MM.1S (cell line): Measurements from ENCODE around the gene CXCL6.

Experiments used
- DNase-seq: peaks from one replicate; pipeline ENCODE4 v3.0.0-alpha.2; 2015
- H2AFZ ChIP-seq: fragments of 300-600 bp; sonication (generic); 2 replicates; pipeline ENCODE4 v1.6.0; 2016; ENCODE audit warnings: antibody characterized with exemption, low read length
- H3F3A ChIP-seq: fragments of 300-600 bp; sonication (generic); 2 replicates; pipeline ENCODE4 v1.6.1; 2016; ENCODE audit warnings: mild to moderate bottlenecking, antibody characterized with exemption, low read length, moderate library complexity, mixed read lengths; ENCODE audit not compliant: insufficient read depth
- H3K27ac ChIP-seq: fragments of 300-600 bp; sonication (generic); 2 replicates; pipeline ENCODE4 v1.5.1; 2016; ENCODE audit warnings: mild to moderate bottlenecking, low read length
- H3K27me3 ChIP-seq: fragments of 300-600 bp; sonication (generic); replicated peaks from 2 replicates; pipeline ENCODE4 v1.6.0; 2016; ENCODE audit warnings: low read length; ENCODE audit not compliant: insufficient read depth
- H3K36me3 ChIP-seq: fragments of 300-600 bp; sonication (generic); replicated peaks from 2 replicates; pipeline ENCODE4 v1.6.1; 2016; ENCODE audit warnings: mild to moderate bottlenecking, low read length, mixed read lengths; ENCODE audit not compliant: insufficient read depth
- H3K4me1 ChIP-seq: fragments of 300-600 bp; sonication (generic); 2 replicates; pipeline ENCODE4 v1.6.1; 2016; ENCODE audit warnings: low read length, mixed read lengths
- H3K4me2 ChIP-seq: fragments of 300-600 bp; sonication (generic); 2 replicates; pipeline ENCODE4 v1.6.0; 2016; ENCODE audit warnings: low read depth, low read length
- H3K4me3 ChIP-seq: fragments of 300-600 bp; sonication (generic); 2 replicates; pipeline ENCODE4 v1.5.1; 2016; ENCODE audit warnings: low read length, mixed read lengths
- H3K79me2 ChIP-seq: fragments of 300-600 bp; sonication (generic); 2 replicates; pipeline ENCODE4 v1.6.1; 2016; ENCODE audit warnings: mixed run types, low read length, mixed read lengths
- H3K9ac ChIP-seq: fragments of 300-600 bp; sonication (generic); 2 replicates; pipeline ENCODE4 v1.6.1; 2016; ENCODE audit warnings: low read length, mixed read lengths
- H3K9me2 ChIP-seq: fragments of 300-600 bp; sonication (generic); replicated peaks from 2 replicates; pipeline ENCODE4 v1.6.1; 2016; ENCODE audit warnings: mild to moderate bottlenecking, low read length, mixed read lengths; ENCODE audit not compliant: insufficient read depth
- H3K9me3 ChIP-seq: fragments of 300-600 bp; sonication (generic); replicated peaks from 2 replicates; pipeline ENCODE4 v1.6.1; 2016; ENCODE audit warnings: mild to moderate bottlenecking, low read length, mixed read lengths; ENCODE audit not compliant: insufficient read depth
- H4K20me1 ChIP-seq: fragments of 300-600 bp; sonication (generic); 2 replicates; pipeline ENCODE4 v1.6.1; 2016; ENCODE audit warnings: mild to moderate bottlenecking, low read length, moderate library complexity, mixed read lengths; ENCODE audit not compliant: insufficient read depth
- CTCF ChIP-seq: fragments of 300-600 bp; sonication (generic); IDR thresholded peaks from 2 replicates; pipeline ENCODE4 v1.5.1; 2016; ENCODE audit warnings: antibody characterized with exemption, low read length, mixed read lengths
- EZH2 ChIP-seq: fragments of 300-600 bp; sonication (generic); optimal IDR thresholded peaks from 2 replicates; pipeline ENCODE3; 2017; ENCODE audit warnings: low read depth, mild to moderate bottlenecking, antibody characterized with exemption, low read length, mixed read lengths
- EZH2phosphoT487 ChIP-seq: fragments of 300-600 bp; sonication (generic); IDR thresholded peaks from 2 replicates; pipeline ENCODE4 v1.6.1; 2018; ENCODE audit warnings: antibody characterized with exemption, low read length

Gene CXCL6

GRCh38 chr4:73842696-73843095 is 6.2 kb downstream of the CXCL6 start:
- no peak overlapping the region for H3K4me2 ChIP-seq
- H3K79me2 ChIP-seq: no peaks in the 10 kb centered on the region
- no peak for DNase-seq
- H3K9me2 ChIP-seq: no peaks in the 10 kb centered on the region
- H3K9me3 ChIP-seq: no peaks in the 10 kb centered on the region
- TF ChIP-seq EZH2phosphoT487 (no peak), CTCF (no peak), EZH2 (no peak)
- H3K4me3 ChIP-seq: no peak overlapping the region
- H3K27ac ChIP-seq: no peak overlapping the region
- H3K9ac ChIP-seq: no peak overlapping the region
- no peaks in the 10 kb centered on the region for H3K36me3 ChIP-seq
- no peaks in the 10 kb centered on the region for H4K20me1 ChIP-seq
- H3K4me1 ChIP-seq: no peaks in the 10 kb centered on the region
- H3F3A ChIP-seq: no peaks in the 10 kb centered on the region
- no peak overlapping the region for H2AFZ ChIP-seq
- no peaks in the 10 kb centered on the region for H3K27me3 ChIP-seq

GRCh38 chr4:73843369-73843768 is 6.9 kb downstream of the CXCL6 start:
- no peak overlapping the region for H3K4me2 ChIP-seq
- no peak for DNase-seq
- no peak overlapping the region for H3K9ac ChIP-seq
- H4K20me1 ChIP-seq: no peaks in the 10 kb centered on the region
- H3K4me3 ChIP-seq: no peak overlapping the region
- H3K36me3 ChIP-seq: no peaks in the 10 kb centered on the region
- no peaks in the 10 kb centered on the region for H3K27me3 ChIP-seq
- H3K4me1 ChIP-seq: no peaks in the 10 kb centered on the region
- no peak overlapping the region for H3K27ac ChIP-seq
- no peaks in the 10 kb centered on the region for H3K9me3 ChIP-seq
- H3K79me2 ChIP-seq: no peaks in the 10 kb centered on the region
- H2AFZ ChIP-seq: no peak overlapping the region
- H3F3A ChIP-seq: no peaks in the 10 kb centered on the region
- no peak for TF ChIP-seq CTCF
- no peak for TF ChIP-seq EZH2phosphoT487
- no peak for TF ChIP-seq EZH2
- no peaks in the 10 kb centered on the region for H3K9me2 ChIP-seq

- H3F3A ChIP-seq: no peaks in the 10 kb centered on the region
- no peak overlapping the region for H2AFZ ChIP-seq
- no peaks in the 10 kb centered on the region for H3K9me2 ChIP-seq
- H3K9ac ChIP-seq: no peak overlapping the region
- H3K27ac ChIP-seq: no peak overlapping the region
- DNase-seq: no peak
- TF ChIP-seq EZH2phosphoT487: no peak
- no peak for TF ChIP-seq EZH2
- no peak for TF ChIP-seq CTCF
- H3K4me3 ChIP-seq: no peak overlapping the region
- H3K79me2 ChIP-seq: no peaks in the 10 kb centered on the region
- H3K27me3 ChIP-seq: no peaks in the 10 kb centered on the region
- H3K4me1 ChIP-seq: no peaks in the 10 kb centered on the region
- no peaks in the 10 kb centered on the region for H3K36me3 ChIP-seq
- no peaks in the 10 kb centered on the region for H4K20me1 ChIP-seq
- no peak overlapping the region for H3K4me2 ChIP-seq
- no peaks in the 10 kb centered on the region for H3K9me3 ChIP-seq
Observed at GRCh38 chr4:73844345-73844744, 7.9 kb downstream of the CXCL6 start.
